Astrocyte (in vitro differentiated cells and primary cell): Measurements from ENCODE around the gene UTRN.

Experiments
- EZH2 ChIP-seq: IDR thresholded peaks from 2 replicates; pipeline ENCODE4 v1.6.1; 2012; ENCODE audit warnings: mild to moderate bottlenecking, low read length, inconsistent platforms; ENCODE audit not compliant: insufficient read depth
- TF ChIP-seq, protein P1 (sequence below): IDR thresholded peaks from 2 replicates; pipeline ENCODE4 v1.5.1; 2011; ENCODE audit warnings: low read depth, mild to moderate bottlenecking, inconsistent platforms, low read length, moderate library complexity; ENCODE audit not compliant: insufficient read depth

DNA sequence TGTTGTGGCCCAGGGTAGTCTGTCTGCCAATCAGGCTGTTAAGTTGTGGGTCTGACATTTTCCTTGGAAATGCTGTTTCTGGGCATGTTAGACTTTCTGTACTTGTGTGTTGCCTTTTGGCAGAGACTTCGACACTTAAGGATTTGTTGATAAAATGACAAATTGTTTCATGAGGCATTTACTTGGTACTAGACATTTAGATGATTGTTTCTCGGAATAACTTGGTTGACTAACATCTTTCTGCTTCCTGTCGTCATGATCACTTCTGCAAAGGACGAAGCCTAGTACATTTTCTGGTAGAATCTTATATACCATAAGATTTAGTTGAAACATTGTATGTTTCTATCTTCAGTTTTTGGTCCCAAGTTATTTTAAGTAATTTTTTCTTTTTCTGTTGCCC, 34.1 kb downstream of the UTRN start:
- TF ChIP-seq, protein P1, sequence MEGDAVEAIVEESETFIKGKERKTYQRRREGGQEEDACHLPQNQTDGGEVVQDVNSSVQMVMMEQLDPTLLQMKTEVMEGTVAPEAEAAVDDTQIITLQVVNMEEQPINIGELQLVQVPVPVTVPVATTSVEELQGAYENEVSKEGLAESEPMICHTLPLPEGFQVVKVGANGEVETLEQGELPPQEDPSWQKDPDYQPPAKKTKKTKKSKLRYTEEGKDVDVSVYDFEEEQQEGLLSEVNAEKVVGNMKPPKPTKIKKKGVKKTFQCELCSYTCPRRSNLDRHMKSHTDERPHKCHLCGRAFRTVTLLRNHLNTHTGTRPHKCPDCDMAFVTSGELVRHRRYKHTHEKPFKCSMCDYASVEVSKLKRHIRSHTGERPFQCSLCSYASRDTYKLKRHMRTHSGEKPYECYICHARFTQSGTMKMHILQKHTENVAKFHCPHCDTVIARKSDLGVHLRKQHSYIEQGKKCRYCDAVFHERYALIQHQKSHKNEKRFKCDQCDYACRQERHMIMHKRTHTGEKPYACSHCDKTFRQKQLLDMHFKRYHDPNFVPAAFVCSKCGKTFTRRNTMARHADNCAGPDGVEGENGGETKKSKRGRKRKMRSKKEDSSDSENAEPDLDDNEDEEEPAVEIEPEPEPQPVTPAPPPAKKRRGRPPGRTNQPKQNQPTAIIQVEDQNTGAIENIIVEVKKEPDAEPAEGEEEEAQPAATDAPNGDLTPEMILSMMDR: no peak
- no peak for TF ChIP-seq EZH2
